Colonic mucosa (tissue), 4 donors: ENCODE results near the gene RPS3. TPM values are rescaled to one million over a fixed set of nuclear protein-coding genes. Genes with fewer than 3 reads are reported as not detected.
A peak's percentile ranks its signal among the peaks of the same experiment; 100 is the strongest.
"Not testable (repeated sequence)": the region's sequence is repeated elsewhere in the genome, so short reads cannot be mapped to it uniquely, and the experiment has no call there.

Experiments
- DNase-seq: peaks from one replicate; pipeline ENCODE4 v3.0.0-alpha.2; 2020
- H3K27ac ChIP-seq: fragments of 200-600 bp; one replicate; pipeline ENCODE4 v1.8.0; 2021
- H3K27me3 ChIP-seq: fragments of 200-600 bp; one replicate; pipeline ENCODE4 v1.8.0; 2021
- H3K36me3 ChIP-seq: fragments of 200-600 bp; one replicate; pipeline ENCODE4 v1.8.0; 2021
- H3K4me1 ChIP-seq: fragments of 200-600 bp; one replicate; pipeline ENCODE4 v1.8.0; 2021; ENCODE audit warnings: mild to moderate bottlenecking
- H3K4me3 ChIP-seq: fragments of 200-600 bp; one replicate; pipeline ENCODE4 v1.8.0; 2021
- H3K9ac ChIP-seq, 2 donors: one replicate each; pipeline ENCODE4 v1.7.0; 2013; ENCODE audit warnings: control low read depth in 2 of 2, low read depth in 2 of 2, low read length in 2 of 2
- H3K9me3 ChIP-seq: fragments of 200-600 bp; one replicate; pipeline ENCODE4 v1.8.0; 2021
- CTCF ChIP-seq: fragments of 200-600 bp; IDR thresholded peaks from one replicate; pipeline ENCODE4 v1.8.0; 2022; ENCODE audit warnings: antibody characterized with exemption, mild to moderate bottlenecking
- intact Hi-C: fragments of 100-400 bp; cut with DNase I; formaldehyde crosslinking; loops from one replicate; pipeline ENCODE4 v1.14.1; 2022
- total RNA-seq, 2 donors: library from RNA; stranded (reverse); fragmentation: NEBNext Ultra II Directional in 1 of 2; extraction: Animal tissue kit (Norgen Biotek cat#: 25700) in 1 of 2; gene quantifications; one replicate each; pipeline ENCODE4 v1.2.1, GENCODE V29; 2021
- donor health status: healthy.
- donor health status: DM: no; HTN: no; CAD: no.
- donor health status: DM: no; HTN: no; CAD: no.

Gene RPS3
- total RNA-seq, 2 donors from 2014 or later = 2,133 to 2,596 TPM

- Histone ChIP-seq H3K9me3 (no peaks in the 10 kb centered on the region), H3K27ac (no peak overlapping the region), H3K27me3 (no peaks in the 10 kb centered on the region), H3K9ac (peak overlapping the region in 1 of 2 donors; percentile 19), H3K36me3 (no peaks in the 10 kb centered on the region), H3K4me3 (no peak overlapping the region), H3K4me1 (peaks cover 4% of the 10 kb centered on the region)
- DNase-seq = no peak
- intact Hi-C loops = no loop called here
- no peak for TF ChIP-seq CTCF
These were observed 23.1 kb upstream of the RPS3 start for GRCh38 chr11:75376175-75376574.

- H3K27ac ChIP-seq, intact Hi-C loops, H3K36me3 ChIP-seq, H3K27me3 ChIP-seq, H3K4me1 ChIP-seq, H3K9me3 ChIP-seq, DNase-seq, H3K9ac ChIP-seq, H3K4me3 ChIP-seq: not testable (repeated sequence)
These were observed 20.5 kb upstream of the RPS3 start for GRCh38 chr11:75378776-75379175.

- H3K36me3 ChIP-seq = no peaks in the 10 kb centered on the region
- peak overlapping the region in 1 of 2 donors; percentile 48 for H3K9ac ChIP-seq
- no peaks in the 10 kb centered on the region for H3K27me3 ChIP-seq
- H3K4me1 ChIP-seq = peaks cover 6% of the 10 kb centered on the region
- peak overlapping the region; percentile 60 for H3K27ac ChIP-seq
- no peak for TF ChIP-seq CTCF
- no peaks in the 10 kb centered on the region for H3K9me3 ChIP-seq
- peak; percentile 58 for DNase-seq
- no peak overlapping the region for H3K4me3 ChIP-seq
- intact Hi-C loops = no loop called here
These were observed 19.1 kb upstream of the RPS3 start for GRCh38 chr11:75380245-75380644.

DNA sequence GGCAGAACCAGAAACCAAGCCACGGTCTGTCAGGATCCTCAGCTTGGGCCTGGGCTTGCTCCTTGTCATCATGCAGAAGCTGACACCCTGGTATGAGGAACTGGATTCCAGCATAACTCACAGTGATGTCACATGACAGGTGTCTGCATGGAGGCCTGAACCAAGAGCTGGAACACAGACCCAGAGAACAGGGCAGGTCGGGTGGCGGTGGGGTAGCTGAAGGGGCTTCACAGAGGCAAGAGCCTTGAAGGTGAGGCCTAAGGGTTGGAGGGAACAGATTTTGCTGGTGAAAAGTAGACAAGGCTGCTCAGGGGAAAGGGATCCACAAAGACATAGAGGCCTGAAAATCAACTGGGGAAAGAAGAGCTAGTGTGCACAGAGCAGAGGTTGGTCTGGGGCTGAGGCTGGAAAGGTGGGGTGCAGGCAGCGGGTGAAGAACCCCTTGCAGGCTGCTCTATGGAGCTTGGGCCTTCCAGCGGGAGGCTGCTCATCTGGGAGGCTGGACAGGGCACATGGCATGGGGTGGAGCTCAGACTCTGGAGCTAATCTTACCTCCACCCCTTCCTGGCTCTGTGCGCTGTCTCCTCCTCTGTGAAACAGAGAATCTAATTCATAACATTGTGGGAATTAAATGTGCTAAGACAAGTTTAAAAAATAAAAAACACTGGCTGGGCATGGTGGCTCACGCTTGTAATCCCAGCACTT, 18.4 kb upstream of the RPS3 start:
- intact Hi-C loops = no loop called here
- no peaks in the 10 kb centered on the region for H3K9me3 ChIP-seq
- no peaks in the 10 kb centered on the region for H3K36me3 ChIP-seq
- peak; percentile 75 for DNase-seq
- no peak for TF ChIP-seq CTCF
- H3K27me3 ChIP-seq = no peaks in the 10 kb centered on the region
- peak overlapping the region; percentile 60 for H3K27ac ChIP-seq
- H3K4me1 ChIP-seq = peaks cover 6% of the 10 kb centered on the region
- H3K4me3 ChIP-seq = no peak overlapping the region
- H3K9ac ChIP-seq = peak overlapping the region in 1 of 2 donors; percentile 48

- Histone ChIP-seq H3K27ac (no peak overlapping the region), H3K27me3 (no peaks in the 10 kb centered on the region), H3K36me3 (no peaks in the 10 kb centered on the region), H3K9me3 (no peaks in the 10 kb centered on the region), H3K9ac (no peak overlapping the region), H3K4me1 (peaks cover 11% of the 10 kb centered on the region), H3K4me3 (no peak overlapping the region)
- no peak for TF ChIP-seq CTCF
- intact Hi-C loops = no loop called here
- DNase-seq = no peak
These were observed 16.1 kb upstream of the RPS3 start for GRCh38 chr11:75383246-75383645.

DNA sequence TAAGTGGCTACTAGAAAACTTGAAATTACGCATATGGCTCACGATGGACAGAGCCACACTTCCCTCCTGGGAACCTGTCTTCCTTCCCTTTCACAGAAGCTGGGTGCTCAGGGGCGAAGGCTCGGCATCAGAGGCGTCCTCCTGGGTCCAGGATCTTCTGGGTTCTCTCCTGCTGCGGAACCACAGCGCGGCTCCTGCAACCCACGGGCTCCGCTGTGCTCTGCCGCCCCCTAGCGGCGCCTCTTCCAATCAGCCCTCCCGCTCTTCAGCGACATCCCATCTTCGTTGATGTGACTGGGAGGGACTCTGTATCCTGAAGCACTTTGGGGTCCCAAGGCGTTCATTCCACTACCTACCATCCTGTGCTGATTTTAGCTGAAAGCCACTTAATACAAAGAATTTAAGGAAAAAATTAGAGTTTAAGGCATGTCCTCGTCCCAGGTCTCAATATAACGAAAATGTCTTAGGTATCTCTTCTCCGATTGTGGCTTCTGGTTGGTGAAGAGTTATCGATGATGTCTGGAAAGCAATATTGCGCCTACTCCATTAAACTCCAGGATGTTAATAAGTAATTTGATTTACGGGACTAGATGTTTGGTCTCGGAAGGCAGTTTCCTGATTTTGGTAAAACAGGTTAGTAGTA, 14.8 kb upstream of the RPS3 start:
- Histone ChIP-seq H3K36me3 (no peaks in the 10 kb centered on the region), H3K4me1 (peaks cover 14% of the 10 kb centered on the region), H3K9ac (peak overlapping the region in 1 of 2 donors; percentile 58), H3K4me3 (no peak overlapping the region), H3K27ac (peak overlapping the region; percentile 41), H3K27me3 (no peaks in the 10 kb centered on the region), H3K9me3 (no peaks in the 10 kb centered on the region)
- intact Hi-C loops = loop anchor here (1.0 to 2.0 kb wide), 2 partner anchors 56 to 104 kb away; no protein-coding TSS in a partner anchor
- DNase-seq = peak; percentile 89
- TF ChIP-seq CTCF = peak; percentile 91
